Mesenchymal stem cell (in vitro differentiated cells and primary cell): ENCODE data around the gene NINL.

Experiments used
- DNase-seq: peaks from one replicate; pipeline ENCODE4 v3.0.0-alpha.2; 2013
- H2AFZ ChIP-seq: one replicate; pipeline ENCODE4 v1.6.1; 2013; ENCODE audit warnings: low read depth, mild to moderate bottlenecking, control low read depth, inconsistent platforms, low read length, moderate library complexity
- H2AK5ac ChIP-seq: 2 replicates; pipeline ENCODE4 v1.6.1; 2013; ENCODE audit warnings: low read length, moderate library complexity, mild to moderate bottlenecking, inconsistent platforms; ENCODE audit not compliant: severe bottlenecking
- H2BK120ac ChIP-seq: one replicate; pipeline ENCODE4 v1.6.1; 2013; ENCODE audit warnings: low read depth, mild to moderate bottlenecking, inconsistent platforms, low read length, moderate library complexity
- H2BK12ac ChIP-seq, 2 experiments: one replicate each; pipeline ENCODE4 v1.6.1; 2013; ENCODE audit warnings: inconsistent platforms in 2 of 2, low read length in 2 of 2, mild to moderate bottlenecking in 2 of 2, moderate library complexity in 2 of 2, control low read depth in 1 of 2
- H2BK15ac ChIP-seq: one replicate; pipeline ENCODE4 v1.6.1; 2013; ENCODE audit warnings: mild to moderate bottlenecking, low read depth, inconsistent platforms; ENCODE audit not compliant: poor library complexity, severe bottlenecking
- H2BK5ac ChIP-seq: 2 replicates; pipeline ENCODE4 v1.6.1; 2013; ENCODE audit warnings: low read depth, mild to moderate bottlenecking, low read length, control low read depth, inconsistent platforms; ENCODE audit not compliant: poor library complexity, severe bottlenecking
- H3K14ac ChIP-seq, 2 experiments: one replicate each; pipeline ENCODE4 v1.6.1; 2013; ENCODE audit warnings: inconsistent platforms in 2 of 2, low read length in 2 of 2, control low read depth in 1 of 2, mild to moderate bottlenecking in 1 of 2, moderate library complexity in 1 of 2
- H3K18ac ChIP-seq, 2 experiments: one replicate each; pipeline ENCODE4 v1.6.1; 2013; ENCODE audit warnings: inconsistent platforms in 2 of 2, low read length in 2 of 2, control low read depth in 1 of 2, low read depth in 1 of 2, mild to moderate bottlenecking in 1 of 2
- H3K23ac ChIP-seq, 2 experiments: one replicate each; pipeline ENCODE4 v1.6.1; 2013; ENCODE audit warnings: inconsistent platforms in 2 of 2, low read length in 2 of 2, mild to moderate bottlenecking in 2 of 2, moderate library complexity in 2 of 2, control low read depth in 1 of 2
- H3K27ac ChIP-seq: 2 replicates; pipeline ENCODE4 v1.5.1; 2013; ENCODE audit warnings: mild to moderate bottlenecking, moderate library complexity, low read length, control low read depth, inconsistent platforms; ENCODE audit not compliant: poor library complexity, severe bottlenecking
- H3K27me3 ChIP-seq, 2 experiments: 2 replicates each; pipeline versions ENCODE4 v1.6.1 to v1.7.0; 2013; ENCODE audit warnings: low read length in 2 of 2, mild to moderate bottlenecking in 2 of 2, moderate library complexity in 2 of 2, control low read depth in 1 of 2, inconsistent platforms in 1 of 2; ENCODE audit not compliant: control insufficient read depth in 1 of 2, insufficient read depth in 1 of 2
- H3K36me3 ChIP-seq, 2 experiments: 2 replicates each; pipeline versions ENCODE4 v1.6.1 to v1.7.0; 2013; ENCODE audit warnings: low read length in 2 of 2, control low read depth in 1 of 2, inconsistent platforms in 1 of 2, low read depth in 1 of 2, mild to moderate bottlenecking in 1 of 2; ENCODE audit not compliant: insufficient read depth in 2 of 2, control insufficient read depth in 1 of 2
- H3K4ac ChIP-seq, 2 experiments: one replicate each; pipeline ENCODE4 v1.6.1; 2013; ENCODE audit warnings: inconsistent platforms in 2 of 2, low read length in 2 of 2, mild to moderate bottlenecking in 2 of 2, moderate library complexity in 2 of 2, control low read depth in 1 of 2, low read depth in 1 of 2
- H3K4me1 ChIP-seq: 2 replicates; pipeline ENCODE4 v1.6.1; 2013; ENCODE audit warnings: low read depth, low read length, control low read depth; ENCODE audit not compliant: control insufficient read depth, insufficient read depth
- H3K4me2 ChIP-seq: 2 replicates; pipeline ENCODE4 v1.6.1; 2013; ENCODE audit warnings: low read length, mild to moderate bottlenecking, inconsistent platforms; ENCODE audit not compliant: poor library complexity, severe bottlenecking
- H3K4me3 ChIP-seq, 2 experiments: 2 replicates each; pipeline versions ENCODE4 v1.5.1 to v1.7.0; 2013; ENCODE audit warnings: low read length in 2 of 2, mild to moderate bottlenecking in 2 of 2, control low read depth in 1 of 2, low read depth in 1 of 2; ENCODE audit not compliant: insufficient read depth in 1 of 2
- H3K79me1 ChIP-seq: replicated peaks from 2 replicates; pipeline ENCODE4 v1.6.1; 2013; ENCODE audit warnings: mild to moderate bottlenecking, control low read depth, low read length, inconsistent platforms; ENCODE audit not compliant: poor library complexity, severe bottlenecking
- H3K9ac ChIP-seq: 2 replicates; pipeline ENCODE4 v1.7.0; 2013; ENCODE audit warnings: mild to moderate bottlenecking, low read length, moderate library complexity
- H3K9me3 ChIP-seq: 2 replicates; pipeline ENCODE4 v1.7.0; 2013; ENCODE audit warnings: mild to moderate bottlenecking, low read length; ENCODE audit not compliant: control insufficient read depth
- H4K8ac ChIP-seq: one replicate; pipeline ENCODE4 v1.6.1; 2013; ENCODE audit warnings: inconsistent platforms, mild to moderate bottlenecking, low read length, moderate library complexity
- H4K91ac ChIP-seq: one replicate; pipeline ENCODE4 v1.6.1; 2013; ENCODE audit warnings: mild to moderate bottlenecking, low read length, inconsistent platforms
- WGBS: methylation state at CpG from one replicate; pipeline ENCODE4 v1.1.7; 2013; ENCODE audit warnings: mixed read lengths; 5-methylcytosine and 5-hydroxymethylcytosine counted together

The NINL gene

DNA sequence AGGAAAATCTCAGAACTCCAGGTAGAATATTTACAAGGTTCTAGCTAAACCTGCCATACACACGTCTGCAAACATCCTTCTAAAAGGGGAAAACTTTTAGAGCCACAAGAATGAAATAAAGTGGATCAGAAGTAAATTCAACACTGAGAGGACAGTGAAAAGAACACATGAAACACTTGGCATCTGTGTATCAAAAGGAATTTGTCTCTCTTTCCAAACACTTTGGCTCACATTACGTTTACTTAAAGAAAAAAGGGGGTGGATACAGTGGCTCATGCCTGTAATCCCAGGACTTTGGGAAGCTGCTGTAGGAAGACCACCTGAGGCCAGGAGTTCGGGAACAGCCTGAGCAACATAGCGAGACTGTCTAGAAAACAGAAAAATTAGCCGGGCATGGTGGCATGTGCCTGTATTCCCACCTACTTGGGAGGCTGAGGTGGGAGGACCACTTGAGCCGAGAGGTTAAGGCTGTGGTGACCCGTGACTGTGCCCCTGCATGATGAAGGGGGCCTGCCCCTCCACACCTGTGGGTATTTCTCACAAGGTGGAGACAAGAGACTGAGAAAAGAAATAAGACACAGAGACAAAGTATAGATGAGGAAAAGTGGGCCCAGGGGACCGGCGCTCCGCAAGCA, 35.4 kb downstream of the NINL start:
- WGBS: 74% methylated on average over 9 of the region's 10 CpGs
- no peaks in the 10 kb centered on the region for H3K27me3 ChIP-seq
- H2BK120ac ChIP-seq: peak overlapping the region; percentile 55
- peaks cover 44% of the 10 kb centered on the region for H3K79me1 ChIP-seq
- H4K91ac ChIP-seq: peak overlapping the region; percentile 34
- no peak overlapping the region for H3K9ac ChIP-seq
- H3K23ac ChIP-seq: no peak overlapping the region
- peaks cover 36% of the 10 kb centered on the region for H3K4me1 ChIP-seq
- no peak overlapping the region for H3K14ac ChIP-seq
- H3K4ac ChIP-seq: no peak overlapping the region
- DNase-seq: peak; percentile 50
- peak overlapping the region; percentile 58 for H2AK5ac ChIP-seq
- no peak overlapping the region for H2BK15ac ChIP-seq
- H2BK12ac ChIP-seq: peak overlapping the region; percentile 31 to 51
- no peak overlapping the region for H2AFZ ChIP-seq
- H3K4me3 ChIP-seq: peak overlapping the region in 1 of 2 experiments; percentile 49
- peaks cover 0 to 6% of the 10 kb centered on the region in 2 experiments for H3K36me3 ChIP-seq
- H3K9me3 ChIP-seq: no peaks in the 10 kb centered on the region
- H3K18ac ChIP-seq: peak overlapping the region in 1 of 2 experiments; percentile 50
- H4K8ac ChIP-seq: peak overlapping the region; percentile 12
- H3K27ac ChIP-seq: peak overlapping the region; percentile 38
- no peak overlapping the region for H2BK5ac ChIP-seq
- H3K4me2 ChIP-seq: no peak overlapping the region

DNA sequence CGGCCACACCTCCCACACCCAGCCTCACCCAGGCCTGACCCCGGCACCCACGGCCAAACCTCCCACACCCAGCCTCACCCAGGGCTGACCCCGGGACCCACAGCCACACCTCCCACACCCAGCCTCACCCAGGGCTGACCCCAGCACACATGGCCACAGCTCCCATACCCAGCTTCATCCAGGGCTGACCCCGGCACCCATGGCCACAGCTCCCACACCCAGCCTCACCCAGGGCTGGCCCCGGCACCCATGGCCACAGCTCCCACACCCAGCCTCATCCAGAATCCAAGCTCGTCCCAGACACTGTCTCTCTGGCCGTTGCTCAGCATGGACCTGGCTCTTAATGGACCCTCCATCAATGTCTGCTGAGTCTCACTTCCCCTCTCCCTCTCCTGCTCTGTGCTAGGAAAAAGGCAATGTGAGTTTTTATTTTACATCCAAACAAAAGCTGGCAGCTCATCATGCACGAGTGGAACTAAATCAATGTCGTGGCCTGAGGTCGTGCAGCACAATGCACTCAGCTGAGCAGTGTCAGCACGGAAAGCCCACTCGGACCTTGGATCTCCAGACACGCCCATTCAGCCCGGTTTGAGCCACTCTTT, 36.1 kb downstream of the NINL start:
- no peak overlapping the region for H3K4me2 ChIP-seq
- H3K14ac ChIP-seq: peak overlapping the region in 1 of 2 experiments; percentile 93
- no peak overlapping the region for H3K9ac ChIP-seq

DNA sequence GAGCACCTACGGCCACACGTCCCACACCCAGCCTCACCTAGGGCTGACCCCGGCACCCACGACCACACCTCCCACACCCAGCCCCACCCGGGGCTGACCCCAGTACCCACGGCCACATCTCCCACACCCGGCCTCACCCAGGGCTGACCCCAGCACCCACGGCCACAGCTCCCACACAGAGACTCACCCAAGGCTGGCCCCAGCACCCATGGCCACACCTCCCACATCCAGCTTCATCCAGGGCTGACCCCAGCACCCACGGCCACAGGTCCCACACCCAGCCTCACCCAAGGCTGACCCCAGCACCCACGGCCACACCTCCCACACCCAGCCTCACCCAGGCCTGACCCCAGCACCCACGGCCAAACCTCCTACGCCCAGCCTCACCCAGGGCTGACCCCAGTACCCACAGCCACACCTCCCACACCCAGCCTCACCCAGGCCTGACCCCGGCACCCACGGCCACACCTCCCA, 36.7 kb downstream of the NINL start:
- H4K8ac ChIP-seq: no peak overlapping the region
- H3K23ac ChIP-seq: no peak overlapping the region
- H2BK120ac ChIP-seq: peak overlapping the region; percentile 13
- no peaks in the 10 kb centered on the region for H3K9me3 ChIP-seq
- H3K4me2 ChIP-seq: no peak overlapping the region
- no peak overlapping the region for H3K9ac ChIP-seq
- peak overlapping the region; percentile 11 to 58 for H3K18ac ChIP-seq
- no peak overlapping the region for H3K27ac ChIP-seq
- H3K36me3 ChIP-seq: peaks cover 0 to 6% of the 10 kb centered on the region in 2 experiments
- peaks cover 34% of the 10 kb centered on the region for H3K4me1 ChIP-seq
- H3K14ac ChIP-seq: no peak overlapping the region
- H3K79me1 ChIP-seq: peaks cover 45% of the 10 kb centered on the region
- peak overlapping the region; percentile 77 for H2BK15ac ChIP-seq
- H3K4me3 ChIP-seq: no peak overlapping the region
- no peaks in the 10 kb centered on the region for H3K27me3 ChIP-seq
- H2BK5ac ChIP-seq: no peak overlapping the region
- 89% methylated on average over 12 of the region's 14 CpGs for WGBS
- DNase-seq: no peak
- H4K91ac ChIP-seq: peak overlapping the region; percentile 55
- H3K4ac ChIP-seq: peak overlapping the region in 1 of 2 experiments; percentile 28
- peak overlapping the region in 1 of 2 experiments; percentile 33 for H2BK12ac ChIP-seq
- no peak overlapping the region for H2AFZ ChIP-seq
- no peak overlapping the region for H2AK5ac ChIP-seq

More for the DNA sequence above, 36.1 kb downstream of the NINL start:
- Histone ChIP-seq H3K27me3 (no peaks in the 10 kb centered on the region), H2BK12ac (peak overlapping the region; percentile 49 to 57), H2BK120ac (peak overlapping the region; percentile 22), H4K8ac (peak overlapping the region; percentile 80), H2AK5ac (peak overlapping the region; percentile 8), H3K23ac (peak overlapping the region in 1 of 2 experiments; percentile 18), H3K79me1 (peaks cover 43% of the 10 kb centered on the region), H3K9me3 (no peaks in the 10 kb centered on the region), H4K91ac (peak overlapping the region; percentile 88), H3K36me3 (peaks cover 0 to 6% of the 10 kb centered on the region in 2 experiments), H2BK15ac (no peak overlapping the region), H3K4me1 (peaks cover 36% of the 10 kb centered on the region), H2AFZ (no peak overlapping the region), H2BK5ac (no peak overlapping the region), H3K27ac (no peak overlapping the region), H3K18ac (peak overlapping the region; percentile 46 to 67), H3K4ac (peak overlapping the region in 1 of 2 experiments; percentile 77), H3K4me3 (peak overlapping the region in 1 of 2 experiments; percentile 49)
- DNase-seq: no peak
- WGBS: 70% methylated on average over 15 of the region's 15 CpGs

DNA sequence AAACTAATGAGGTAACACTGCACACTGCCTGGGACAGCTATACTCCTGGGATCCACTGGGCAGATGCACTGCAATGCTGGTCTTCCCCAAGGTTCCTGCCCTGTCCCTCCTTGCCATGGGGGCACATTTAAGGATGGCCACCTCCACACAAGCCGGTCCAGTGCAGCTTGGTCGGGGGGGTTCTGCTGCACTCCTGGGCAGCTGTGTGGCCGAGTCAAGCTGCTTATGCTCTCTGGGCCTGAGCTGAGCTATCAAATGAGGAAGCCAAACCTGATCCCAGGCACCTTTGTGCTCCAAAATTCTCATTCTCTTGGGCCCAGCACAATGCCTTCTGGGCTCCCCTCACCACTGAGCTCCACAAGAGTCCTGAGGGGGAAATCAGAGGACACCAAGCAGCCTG, 37.3 kb downstream of the NINL start:
- H3K36me3 ChIP-seq: peaks cover 0 to 6% of the 10 kb centered on the region in 2 experiments
- H3K18ac ChIP-seq: no peak overlapping the region
- no peak overlapping the region for H3K23ac ChIP-seq
- no peak overlapping the region for H3K14ac ChIP-seq
- no peaks in the 10 kb centered on the region for H3K9me3 ChIP-seq
- peaks cover 46% of the 10 kb centered on the region for H3K79me1 ChIP-seq
- WGBS: 66% methylated on average over 3 of the region's 3 CpGs
- no peak overlapping the region for H3K4me2 ChIP-seq
- peaks cover 33% of the 10 kb centered on the region for H3K4me1 ChIP-seq
- H3K27ac ChIP-seq: no peak overlapping the region
- no peak overlapping the region for H2BK5ac ChIP-seq
- no peak overlapping the region for H2AK5ac ChIP-seq
- H3K4me3 ChIP-seq: no peak overlapping the region
- no peak overlapping the region for H2BK120ac ChIP-seq
- H2AFZ ChIP-seq: no peak overlapping the region
- peak overlapping the region; percentile 55 for H4K91ac ChIP-seq
- no peak overlapping the region for H3K4ac ChIP-seq
- no peak overlapping the region for H2BK12ac ChIP-seq
- no peak overlapping the region for H3K9ac ChIP-seq
- H2BK15ac ChIP-seq: no peak overlapping the region
- no peak overlapping the region for H4K8ac ChIP-seq
- no peaks in the 10 kb centered on the region for H3K27me3 ChIP-seq
- DNase-seq: no peak
